Stimulated activated CD4-positive, alpha-beta T cell treated with anti-CD3 and anti-CD28 coated beads, Interleukin-1b, Interleukin-23, amount 100 ng/mL, for 4 hours (primary cell): Measurements from ENCODE around the gene TMEM219.
A peak's percentile ranks its signal among the peaks of the same experiment; 100 is the strongest.
"Not testable (repeated sequence)": the region's sequence is repeated elsewhere in the genome, so short reads cannot be mapped to it uniquely, and the experiment has no call there.

Experiments used
- DNase-seq, 2 donors: peaks; one replicate each; pipeline ENCODE4 v3.0.0-alpha.2; 2020; ENCODE audit warnings: low read depth in 2 of 2

The TMEM219 gene, protein sequence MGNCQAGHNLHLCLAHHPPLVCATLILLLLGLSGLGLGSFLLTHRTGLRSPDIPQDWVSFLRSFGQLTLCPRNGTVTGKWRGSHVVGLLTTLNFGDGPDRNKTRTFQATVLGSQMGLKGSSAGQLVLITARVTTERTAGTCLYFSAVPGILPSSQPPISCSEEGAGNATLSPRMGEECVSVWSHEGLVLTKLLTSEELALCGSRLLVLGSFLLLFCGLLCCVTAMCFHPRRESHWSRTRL

DNA sequence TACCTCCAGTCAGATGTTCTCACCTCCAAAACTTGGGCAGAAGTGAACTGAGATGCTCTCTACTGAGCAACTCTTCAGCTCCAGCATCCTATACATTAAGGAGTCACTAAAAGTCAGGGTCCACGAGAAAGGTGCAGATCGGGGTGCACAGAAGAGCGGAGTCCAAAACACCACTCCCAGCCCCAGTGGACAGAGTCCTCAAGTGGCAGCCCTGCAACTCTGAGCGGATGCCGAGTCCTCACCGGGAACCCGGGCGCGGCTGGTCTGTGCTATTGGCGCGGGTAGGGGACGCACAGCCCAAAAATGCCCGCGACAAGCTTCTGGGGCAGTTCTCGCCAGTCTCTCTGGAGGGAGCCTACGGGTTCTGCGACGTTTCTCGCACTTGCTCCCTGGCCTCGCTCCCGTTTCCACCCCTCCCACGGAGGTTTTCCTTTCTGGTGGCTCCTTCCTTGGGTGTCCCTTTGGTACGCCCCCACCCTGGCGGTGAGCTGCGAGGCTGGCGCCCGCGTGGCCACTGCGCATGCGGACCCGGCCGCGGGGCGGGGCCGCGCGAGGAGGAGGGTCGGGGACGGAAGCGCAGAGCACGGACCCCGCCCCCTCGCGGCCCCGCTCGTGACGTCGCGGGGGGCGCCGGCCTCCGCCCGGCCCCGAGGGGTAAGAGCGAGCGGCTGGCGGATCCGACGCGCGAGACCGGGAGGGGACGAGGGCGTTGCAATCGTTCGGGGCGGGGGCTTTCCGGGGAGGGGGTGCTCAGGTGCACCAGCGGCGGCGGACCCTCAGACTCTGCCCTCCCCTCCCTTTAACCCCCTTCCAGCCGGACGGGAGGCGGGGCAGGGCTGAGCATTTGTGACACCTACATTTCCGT lies at the start of gene TMEM219:
Gene TMEM219, plus strand, starts transcription at position 601 of the 865 bp plus-strand sequence. CDS start 1,065 bp downstream, outside the sequence.
- peak; percentile 90 to 93 for DNase-seq

DNA sequence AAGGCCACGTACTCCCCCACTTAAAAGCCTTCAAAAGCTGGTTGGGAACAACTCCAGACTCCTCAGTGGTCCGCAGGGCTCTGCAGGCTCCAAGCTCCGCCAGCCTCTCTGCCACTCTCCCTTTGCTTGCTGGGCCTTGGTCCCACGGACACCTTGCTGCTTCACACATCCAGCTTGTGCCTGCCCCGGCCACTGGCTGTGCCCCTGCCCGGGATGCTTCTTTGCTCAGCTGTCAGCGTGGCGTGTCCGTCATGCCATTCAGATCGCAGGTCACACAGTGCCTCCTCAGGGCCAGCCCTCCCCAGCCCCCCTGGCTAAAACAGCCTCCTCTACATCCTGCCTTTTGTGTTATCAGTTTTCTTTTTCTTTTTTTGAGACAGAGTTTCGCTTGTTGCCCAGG lies 49.8 kb upstream of the TMEM219 start:
- no peak for DNase-seq

DNA sequence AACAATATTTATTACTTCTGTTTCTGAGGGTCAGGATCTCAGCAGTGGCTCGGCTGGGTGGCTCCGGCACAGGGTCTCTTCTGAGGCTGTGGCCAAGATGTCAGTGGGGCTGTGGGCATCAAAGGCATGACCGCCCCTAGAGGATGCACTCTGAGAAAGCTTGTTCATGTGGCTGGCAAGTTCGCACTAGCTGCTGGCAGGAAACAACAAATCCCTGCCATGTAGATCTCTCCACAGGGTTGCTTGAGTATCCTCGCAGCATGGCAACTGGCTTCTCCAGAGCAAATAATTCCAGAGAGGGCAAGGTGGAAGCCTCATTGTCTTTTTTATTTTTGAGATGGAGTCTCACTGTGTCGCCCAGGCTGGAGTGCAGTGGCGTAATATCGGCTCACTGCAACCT lies 48.4 kb upstream of the TMEM219 start:
- no peak for DNase-seq

DNA sequence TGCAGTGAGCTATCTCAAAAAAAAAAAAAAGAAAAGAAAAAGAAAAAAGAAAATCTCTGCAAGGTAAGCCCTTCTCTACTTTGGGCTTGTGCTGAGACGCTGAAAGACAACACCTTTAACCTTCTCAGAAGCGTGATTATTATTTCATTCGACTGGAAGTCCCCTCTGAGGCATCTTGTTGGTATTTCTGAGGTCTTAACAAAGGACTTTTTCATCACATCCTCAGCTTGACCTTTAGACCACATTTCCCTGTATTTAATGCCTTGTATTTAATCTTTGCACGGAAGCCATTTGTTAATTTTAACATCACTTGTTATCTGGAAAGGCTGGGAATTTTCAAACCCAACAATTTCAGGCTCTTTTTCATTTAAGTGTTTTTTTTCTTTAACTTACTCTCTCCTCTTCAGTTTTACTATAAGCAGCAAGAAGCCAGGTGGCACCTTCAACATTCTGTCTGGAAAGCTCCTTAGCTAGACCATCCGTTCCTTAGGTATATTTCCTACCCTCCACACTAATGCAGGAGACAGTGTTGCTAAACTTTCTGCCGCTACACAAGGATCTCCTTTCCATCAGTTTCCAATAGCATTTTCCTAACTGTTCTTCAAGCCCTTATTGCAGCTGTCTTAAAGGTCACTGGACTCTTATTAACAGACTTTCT lies 46.2 kb upstream of the TMEM219 start:
- DNase-seq, result no peak

DNA sequence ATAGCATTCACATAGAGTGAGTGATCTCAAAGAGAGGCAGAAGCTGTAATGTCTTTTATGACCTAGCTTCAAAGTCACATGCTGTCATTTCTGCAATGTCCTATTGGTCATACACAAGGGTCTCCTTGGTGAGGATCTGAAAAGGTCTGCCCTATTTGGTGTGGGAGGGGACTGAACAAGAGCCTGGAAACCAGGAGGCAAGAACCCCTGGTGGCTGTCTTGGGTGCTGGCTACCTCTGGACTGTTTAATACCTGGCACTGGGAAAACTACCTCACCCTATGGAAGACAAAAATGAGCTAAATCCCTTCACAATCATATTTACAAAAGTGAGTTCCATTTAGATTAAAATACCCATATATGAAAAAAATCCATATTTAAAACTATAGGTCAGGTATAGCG lies 44.9 kb upstream of the TMEM219 start:
- no peak for DNase-seq

DNA sequence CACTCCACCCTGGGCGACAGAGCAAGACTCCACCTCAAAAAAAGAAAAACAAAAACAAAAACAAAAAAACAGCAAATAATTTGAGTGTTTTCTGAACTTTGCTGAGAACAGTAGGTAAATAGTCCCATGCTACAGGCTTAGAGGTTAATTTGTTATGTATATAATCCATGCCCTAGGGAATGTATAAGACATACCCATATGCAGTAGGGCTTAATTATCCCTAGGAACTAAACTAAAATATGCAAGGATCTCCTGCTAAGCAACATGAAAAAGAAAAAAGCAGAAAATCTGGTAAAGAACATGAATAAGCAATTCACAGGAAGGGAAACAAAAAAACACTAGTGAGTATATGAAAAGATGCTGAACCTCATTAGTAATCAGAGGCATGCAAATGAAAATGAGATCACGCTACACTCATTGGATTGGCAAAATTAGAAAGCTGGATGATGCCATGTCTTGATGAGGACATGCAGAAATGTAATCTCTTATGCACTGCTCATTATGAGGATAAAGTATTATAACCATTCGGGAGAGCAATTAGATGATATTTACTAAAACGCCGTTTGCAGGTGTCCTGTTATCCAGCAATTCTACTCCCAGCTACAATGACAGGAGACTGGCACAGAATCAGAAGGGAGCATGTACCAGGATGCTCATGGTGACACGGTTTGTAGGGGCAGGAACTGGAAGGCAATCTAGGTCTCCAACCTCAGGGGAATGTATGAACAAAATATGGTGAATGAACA lies 41.4 kb upstream of the TMEM219 start:
- DNase-seq, result no peak

DNA sequence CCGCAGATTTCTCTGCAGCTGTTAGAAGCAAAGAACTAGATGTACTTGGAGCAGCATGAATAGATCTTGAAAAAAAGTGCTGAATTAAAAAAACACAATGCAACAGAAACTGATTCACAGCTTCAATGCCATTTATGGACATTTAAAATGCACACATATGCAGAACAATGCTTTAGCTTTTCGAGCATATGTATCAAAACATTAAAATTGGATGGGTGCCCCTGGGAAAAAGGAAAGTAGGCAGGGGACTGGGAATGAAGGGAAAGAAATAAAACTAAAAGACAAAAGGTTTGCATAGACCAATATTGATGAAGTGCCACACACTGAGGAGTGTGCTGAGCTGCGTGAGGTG lies 40.9 kb upstream of the TMEM219 start:
- DNase-seq, result no peak

DNA sequence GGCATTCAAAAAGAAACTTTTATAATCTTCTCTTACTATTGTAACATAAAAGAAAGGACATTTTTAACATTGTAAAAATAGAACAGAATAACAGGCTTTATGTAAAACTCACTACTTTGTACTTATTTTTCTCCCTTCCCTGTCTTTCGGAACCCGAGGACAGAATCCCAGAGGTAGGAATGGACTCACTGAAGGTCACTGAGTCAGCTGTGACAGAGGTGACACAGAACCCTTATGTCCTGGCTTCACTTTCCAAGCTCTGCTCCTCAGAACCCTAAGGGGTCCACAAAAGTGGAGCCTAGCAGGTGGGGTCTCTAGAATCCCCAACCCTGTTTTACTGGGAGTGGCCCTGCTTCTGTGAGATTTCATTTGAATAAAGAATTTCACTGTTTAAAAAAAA lies 39.6 kb upstream of the TMEM219 start:
- DNase-seq, result no peak

DNA sequence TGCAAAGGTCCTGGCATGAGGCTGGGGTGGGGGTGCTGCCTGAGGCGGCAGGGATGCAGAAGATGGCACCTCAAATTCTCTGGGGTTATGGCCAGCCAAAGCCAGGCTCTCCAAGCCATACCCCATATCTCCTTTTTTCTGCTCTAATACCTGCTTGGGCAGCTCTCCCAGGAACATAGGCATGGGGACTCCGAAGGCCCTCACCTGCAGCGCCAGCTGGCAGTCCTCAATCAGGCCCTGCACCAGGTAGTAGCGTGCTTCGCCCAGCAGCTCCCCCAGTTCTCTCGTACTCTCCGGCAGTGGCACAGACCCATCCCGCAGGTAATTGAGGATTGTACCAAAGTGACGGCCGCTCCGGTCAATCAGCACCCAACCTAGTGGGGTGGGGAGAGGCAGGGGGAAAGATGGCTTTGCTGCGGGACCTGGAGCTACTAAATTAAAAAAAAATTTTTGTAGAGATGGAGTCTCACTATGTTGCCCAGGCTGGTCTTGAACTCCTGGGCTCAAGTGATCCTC lies 38.8 kb upstream of the TMEM219 start:
- no peak for DNase-seq

DNA sequence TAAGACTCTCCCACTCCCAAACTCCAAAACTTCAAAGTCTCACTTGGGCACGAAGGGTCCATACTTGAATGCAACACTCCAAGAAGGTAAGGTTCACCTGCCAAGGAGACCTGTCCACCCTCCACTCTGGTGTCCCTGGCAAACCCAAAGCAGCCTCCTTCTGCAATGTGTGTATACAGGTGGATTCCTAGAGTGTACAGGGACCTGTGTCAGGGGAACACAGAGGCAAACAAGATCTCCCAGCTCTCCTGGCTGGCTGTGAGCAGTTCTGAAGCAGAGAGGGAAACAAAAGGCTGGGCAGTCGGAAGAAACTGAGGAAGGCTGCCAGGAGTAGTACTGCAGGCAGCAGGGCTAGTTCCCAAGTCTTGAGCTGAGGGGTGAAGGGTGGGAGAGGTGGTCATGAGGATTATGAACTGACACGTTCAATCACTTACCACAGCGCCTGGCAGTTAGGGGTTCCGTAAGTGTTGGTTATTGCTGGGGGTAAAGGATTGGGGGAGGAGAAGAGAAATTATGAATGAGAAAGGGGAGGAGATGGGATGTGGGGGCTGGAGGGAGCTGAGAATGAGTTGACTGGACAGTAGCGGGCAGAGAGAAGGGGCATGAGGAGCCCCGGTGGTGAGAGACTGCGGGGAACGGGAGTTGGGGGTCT lies 36.6 kb upstream of the TMEM219 start:
- no peak for DNase-seq

DNA sequence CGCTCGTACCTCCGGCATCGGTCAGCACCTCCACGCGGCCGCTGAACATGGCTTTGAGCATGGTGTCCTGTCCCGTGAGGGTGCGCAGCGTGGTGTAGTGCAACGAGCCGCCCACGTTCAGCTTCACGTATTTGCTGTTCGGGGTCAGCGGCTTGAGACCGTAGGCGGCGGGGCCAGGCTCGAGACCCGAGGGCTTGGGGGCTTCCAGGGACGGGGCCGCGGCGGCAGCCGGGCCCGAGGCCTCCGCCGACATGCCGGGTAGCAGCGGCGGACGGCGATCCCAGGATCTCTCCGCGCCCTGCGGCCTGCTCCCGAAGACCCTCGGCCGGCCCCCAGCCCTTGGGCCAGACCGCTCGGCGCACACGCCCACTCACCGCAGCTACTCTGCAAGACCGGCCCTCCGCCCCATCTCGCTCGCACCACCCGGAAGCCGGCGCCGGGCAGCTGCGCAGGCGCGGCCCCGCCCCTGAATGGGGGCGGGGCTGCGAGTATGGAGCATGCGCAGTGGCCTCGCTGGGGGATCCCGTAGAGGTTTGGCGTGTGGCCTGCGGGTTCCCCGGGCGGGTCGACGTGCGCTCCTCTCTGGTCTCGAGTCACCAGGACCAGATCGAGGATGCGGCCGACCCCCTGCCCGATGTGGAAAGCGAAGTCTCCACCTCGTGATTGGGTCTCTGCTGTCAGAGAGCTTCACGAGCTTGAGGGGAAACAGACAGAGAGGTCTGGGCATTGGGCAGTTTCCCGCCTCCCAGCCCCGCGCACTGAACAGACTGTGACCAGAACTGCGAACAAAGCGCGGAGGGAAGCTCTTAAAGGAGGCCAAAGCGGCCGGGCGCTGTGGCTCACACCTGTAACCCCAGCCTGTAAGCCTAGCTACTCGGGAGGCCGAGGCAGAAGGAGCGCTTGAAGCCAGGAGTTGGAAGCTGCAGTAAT lies 35.8 kb upstream of the TMEM219 start, which contains the start of gene KCTD13:
Gene KCTD13, minus strand, starts transcription at position 446 of the 930 bp plus-strand sequence. Its CDS starts 193 bp downstream, at position 253.
- peak; percentile 83 to 91 for DNase-seq

DNA sequence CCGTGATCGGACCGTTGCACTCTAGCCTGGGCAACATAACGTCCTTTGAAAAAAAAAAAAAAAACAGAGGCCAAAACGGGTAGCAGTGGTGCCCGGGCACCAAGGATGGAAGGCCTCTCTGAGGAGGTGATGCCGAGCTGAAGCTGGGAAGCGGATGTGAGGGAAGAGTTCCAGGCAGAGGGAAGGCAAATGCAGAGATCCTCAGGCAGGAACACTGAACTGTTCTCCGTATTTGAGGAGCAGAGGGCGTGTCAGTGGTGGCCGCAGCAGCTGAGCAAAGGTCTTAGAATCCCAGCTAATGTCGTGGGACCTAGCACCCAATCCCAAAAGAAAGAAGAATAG lies 35.2 kb upstream of the TMEM219 start:
- DNase-seq, result no peak

DNA sequence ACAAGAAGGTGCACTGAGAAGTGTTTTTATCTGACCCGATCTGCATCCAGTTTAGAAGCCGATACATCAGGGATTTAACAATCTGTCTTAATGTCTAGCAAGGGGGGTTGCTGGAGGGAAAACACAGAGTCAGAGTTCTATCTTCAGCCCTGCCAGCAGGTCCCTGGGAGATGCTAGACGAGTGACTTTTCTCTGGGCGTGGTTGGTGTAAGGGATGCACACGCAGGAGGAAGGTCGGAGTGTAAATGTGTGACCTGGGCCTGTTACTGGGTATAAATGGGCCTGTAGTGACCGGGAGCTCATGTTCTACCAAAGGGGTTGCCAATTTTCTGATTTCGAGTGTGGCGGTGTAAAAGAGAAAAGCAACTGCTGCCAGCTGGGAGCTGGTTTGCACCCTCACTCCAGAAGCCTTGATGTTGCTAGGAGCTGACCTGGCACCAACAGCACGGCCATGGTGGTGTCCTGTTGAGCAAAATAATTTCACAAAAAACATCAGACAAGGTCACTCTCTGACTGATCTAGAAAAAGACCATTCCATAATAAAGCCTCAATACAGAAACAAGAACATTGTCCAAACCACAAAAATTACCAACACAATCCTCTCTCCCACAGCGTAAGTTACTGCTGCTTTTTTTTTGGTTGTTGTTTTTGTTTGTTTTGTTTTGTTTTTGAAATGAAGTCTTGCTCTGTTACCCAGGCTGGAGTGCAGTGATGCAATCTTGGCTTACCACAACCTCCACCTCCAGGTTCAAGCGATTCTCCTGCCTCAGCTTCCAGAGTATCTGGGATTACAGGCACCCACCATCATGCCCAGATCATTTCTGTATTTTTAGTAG lies 34.6 kb upstream of the TMEM219 start:
- no peak for DNase-seq

DNA sequence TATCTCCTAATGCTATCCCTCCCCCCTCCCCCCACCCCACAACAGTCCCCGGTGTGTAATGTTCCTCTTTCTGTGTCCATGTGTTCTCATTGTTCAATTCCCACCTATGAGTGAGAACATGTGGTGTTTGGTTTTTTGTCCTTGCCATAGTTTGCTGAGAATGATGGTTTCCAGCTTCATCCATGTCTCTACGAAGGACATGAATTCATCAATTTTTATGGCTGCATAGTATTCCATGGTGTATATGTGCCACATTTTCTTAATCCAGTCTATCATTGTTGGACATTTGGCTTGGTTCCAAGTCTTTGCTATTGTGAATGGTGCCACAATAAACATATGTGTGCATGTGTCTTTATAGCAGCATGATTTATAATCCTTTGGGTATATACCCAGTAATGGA lies 30.1 kb upstream of the TMEM219 start:
- DNase-seq, result not testable (repeated sequence)

DNA sequence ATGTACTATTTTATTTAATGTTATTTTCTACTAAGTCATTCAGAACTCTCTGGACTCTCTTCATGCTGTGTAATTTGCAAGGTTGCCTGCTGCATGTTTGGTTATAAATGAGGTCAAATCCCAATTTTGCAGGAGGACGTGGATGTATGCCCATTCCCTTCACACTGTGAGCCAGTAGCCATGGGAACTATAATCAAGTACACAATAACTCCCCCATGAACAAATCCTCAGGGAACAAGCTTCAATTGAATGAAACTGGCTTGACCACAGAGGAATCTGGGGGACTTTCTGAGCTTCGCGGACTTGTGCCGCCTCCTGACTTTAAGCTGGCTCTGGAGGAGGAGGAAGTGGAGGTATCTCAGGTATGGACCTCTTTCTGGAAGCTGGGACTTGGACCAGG lies 21.2 kb upstream of the TMEM219 start:
- no peak for DNase-seq

DNA sequence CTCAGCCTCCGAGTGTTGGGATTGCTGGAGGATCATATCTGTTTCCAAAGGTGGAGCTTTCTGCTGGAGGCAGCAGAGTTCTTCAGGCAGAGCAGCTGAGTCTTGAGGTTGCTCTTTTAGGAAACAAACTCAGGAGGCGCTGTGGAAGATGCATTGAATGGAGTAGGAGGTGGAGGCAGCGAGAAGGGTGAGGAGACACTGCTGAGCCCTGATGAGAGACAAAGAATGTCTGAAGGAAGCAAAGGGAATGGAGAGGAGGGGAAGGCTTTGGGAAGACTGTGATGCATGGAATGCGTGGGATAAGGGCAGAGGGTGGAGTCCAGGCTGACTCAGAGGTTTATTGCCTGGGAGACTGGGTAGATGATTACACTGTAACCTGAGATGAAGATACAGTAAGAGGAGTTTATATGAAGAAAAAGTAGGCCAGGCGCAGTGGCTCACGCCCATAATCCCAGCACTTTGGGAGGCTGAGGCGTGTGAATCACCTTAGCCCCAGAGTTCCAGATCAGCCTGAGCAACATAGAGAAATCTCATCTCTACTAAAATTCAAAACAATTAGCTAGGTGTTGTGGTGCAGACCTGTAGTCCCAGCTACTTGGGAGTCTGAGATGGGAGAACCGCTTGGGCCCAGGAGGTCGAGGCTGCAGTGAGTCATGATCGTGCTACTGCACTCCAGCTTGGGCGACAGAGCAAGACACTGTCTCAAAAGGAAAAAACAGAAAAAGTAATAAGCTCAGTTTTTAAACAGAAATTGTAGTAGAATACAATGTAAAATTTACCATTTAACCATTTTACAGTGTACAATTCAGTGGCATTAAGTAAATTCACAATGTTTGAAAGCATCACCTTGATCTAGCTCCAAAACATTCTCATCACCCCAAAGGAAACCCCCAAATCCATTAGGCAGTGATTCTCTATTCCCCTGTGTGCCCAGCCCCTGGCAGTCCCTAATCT lies 17.8 kb upstream of the TMEM219 start:
- DNase-seq, result no peak

DNA sequence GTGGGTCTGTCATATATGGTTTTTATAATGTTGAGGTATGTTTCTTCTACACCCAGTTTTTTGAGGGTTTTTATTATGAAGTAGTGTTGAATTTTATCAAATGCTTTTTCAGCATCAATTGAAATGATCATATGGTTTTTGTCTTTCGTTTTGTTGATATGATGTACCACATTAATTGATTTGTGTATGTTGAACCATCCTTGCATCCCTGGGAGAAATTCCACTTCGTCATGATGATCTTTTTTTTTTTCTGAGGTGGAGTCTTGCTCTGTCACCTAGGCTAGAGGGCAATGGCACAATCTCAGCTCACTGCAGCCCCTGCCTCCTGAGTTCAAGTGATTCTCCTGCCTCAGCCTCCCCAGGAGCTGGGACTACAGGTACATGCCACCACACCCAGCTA lies 14.0 kb upstream of the TMEM219 start:
- DNase-seq, result no peak

DNA sequence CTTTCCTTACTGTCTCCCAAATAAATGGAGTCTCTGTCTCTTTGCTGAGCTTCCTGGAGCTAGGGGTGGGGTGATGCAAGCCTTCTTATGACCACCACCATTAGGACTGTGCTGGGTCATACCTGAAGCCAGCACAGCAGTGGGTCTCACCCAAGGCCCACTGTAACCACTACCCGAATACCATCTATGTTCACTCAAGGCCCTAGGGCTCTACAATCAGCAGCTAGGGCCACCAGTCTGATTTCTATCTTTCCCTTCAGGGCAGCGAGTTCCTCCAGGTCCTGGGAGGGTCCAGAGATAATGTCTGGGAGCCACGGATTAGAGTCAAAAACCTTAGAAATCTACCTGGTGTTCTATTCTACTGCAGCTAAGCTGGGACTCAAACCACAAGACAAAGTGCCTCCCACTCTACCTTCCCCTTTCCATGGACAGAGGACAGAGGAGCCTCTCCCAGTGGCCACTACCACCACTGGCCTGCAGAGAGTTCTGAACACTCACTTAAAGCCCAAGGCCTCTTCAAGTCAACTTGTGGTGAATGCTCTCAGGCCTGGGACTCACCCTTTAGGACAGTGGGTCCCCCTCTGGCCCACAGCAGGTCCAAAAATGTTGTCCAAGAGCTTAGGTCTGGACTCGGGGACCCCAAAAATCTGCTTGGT lies 10.9 kb upstream of the TMEM219 start:
- DNase-seq, result no peak
